ENCODE measurements around the gene NOX3.
"Not testable (repeated sequence)": the region's sequence is repeated elsewhere in the genome, so short reads cannot be mapped to it uniquely, and the experiment has no call there.

NOX3 gene

GRCh38 chr6:155461556-155461955 lies 5.9 kb upstream of the NOX3 start:
- no peak for DNase-seq

GRCh38 chr6:155454471-155454870 lies 1.2 kb downstream of the NOX3 start:
- no peak for DNase-seq

- DNase-seq, result no peak
Observed at GRCh38 chr6:155454008-155454407, 1.6 kb downstream of the NOX3 start.

GRCh38 chr6:155452576-155452975 lies 3.1 kb downstream of the NOX3 start:
- DNase-seq, result no peak

- not testable (repeated sequence) for DNase-seq
Observed at GRCh38 chr6:155451530-155451929, 4.1 kb downstream of the NOX3 start.

- DNase-seq, result no peak
Observed at GRCh38 chr6:155450240-155450581, 5.4 kb downstream of the NOX3 start.

GRCh38 chr6:155449450-155450239 lies 6.0 kb downstream of the NOX3 start:
- no peak for DNase-seq

GRCh38 chr6:155448668-155449449 lies 6.8 kb downstream of the NOX3 start:
- no peak for DNase-seq

- DNase-seq, result no peak
Observed at GRCh38 chr6:155447949-155448348, 7.7 kb downstream of the NOX3 start.

GRCh38 chr6:155444952-155445903 lies 10.4 kb downstream of the NOX3 start:
- DNase-seq, result no peak

GRCh38 chr6:155444120-155444917 lies 11.3 kb downstream of the NOX3 start:
- DNase-seq, result no peak

GRCh38 chr6:155443168-155443567 lies 12.5 kb downstream of the NOX3 start:
- DNase-seq, result no peak

GRCh38 chr6:155442562-155442961 lies 13.1 kb downstream of the NOX3 start:
- DNase-seq, result no peak

- DNase-seq, result no peak
Observed at GRCh38 chr6:155441112-155441465, 14.6 kb downstream of the NOX3 start.

GRCh38 chr6:155440398-155441111 lies 15.1 kb downstream of the NOX3 start:
- no peak for DNase-seq

- no peak for DNase-seq
Observed at GRCh38 chr6:155439376-155439775, 16.3 kb downstream of the NOX3 start.

GRCh38 chr6:155436981-155437749 lies 18.5 kb downstream of the NOX3 start:
- no peak for DNase-seq

- DNase-seq, result no peak
Observed at GRCh38 chr6:155434829-155435423, 20.7 kb downstream of the NOX3 start.

- no peak for DNase-seq
Observed at GRCh38 chr6:155434096-155434495, 21.5 kb downstream of the NOX3 start.

GRCh38 chr6:155432293-155432692 lies 23.3 kb downstream of the NOX3 start:
- DNase-seq, result no peak

Measured in NCI-H524 treated with DMSO at 0.1 percent for 48 hours (cell line).